Measurements from ENCODE around the gene GMDS. TPM values are rescaled to one million over a fixed set of nuclear protein-coding genes. Genes with fewer than 3 reads are reported as not detected.

The GMDS gene
- total and polyA plus RNA-seq, 2 of the 8 experiments (the other 6 are each of a cell fraction or from before 2014, with no cell fraction given): 16.8 to 50.0 TPM

DNA sequence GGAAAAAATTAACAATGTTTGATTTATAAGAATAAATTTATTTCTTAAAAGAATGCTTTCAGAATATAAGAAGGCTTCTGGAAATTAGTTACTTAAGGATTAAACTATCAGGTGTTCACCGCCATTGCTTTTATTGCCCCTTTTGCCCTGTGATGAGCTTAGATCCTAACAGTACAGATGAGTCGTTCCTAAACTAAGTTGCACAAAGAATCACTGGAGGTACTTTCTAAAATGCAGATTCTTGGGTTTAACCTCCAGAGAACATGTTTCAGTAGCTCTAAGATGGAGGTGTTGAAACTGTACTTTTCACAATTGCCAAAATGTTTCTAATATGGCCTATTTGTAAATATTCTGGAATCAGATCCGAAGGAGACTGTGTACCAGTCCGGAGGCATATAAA, 211.9 kb downstream of the GMDS start:
- no peak overlapping the region for H3K4me2 ChIP-seq (ENCODE audit: insufficient read depth in 1 of 2, low read depth in 2 of 2, low read length in 2 of 2)
- peaks cover 2% of the 10 kb centered on the region; the same call in 1 of the 2 replicates for H3K79me1 ChIP-seq (ENCODE audit: low read depth, low read length)
- H4K8ac ChIP-seq (ENCODE audit: extremely low read depth, insufficient read depth, low read length): no peak overlapping the region
- CTCF ChIA-PET (ENCODE audit: partially characterized antibody): no interaction called here
- H2BK120ac ChIP-seq (replicated peaks; ENCODE audit: low read depth, low read length): no peak overlapping the region
- H2AFZ ChIP-seq (ENCODE audit: low read length): no peak overlapping the region
- no peak overlapping the region for H2BK5ac ChIP-seq (ENCODE audit: low read depth, low read length)
- H3K14ac ChIP-seq (ENCODE audit: insufficient read length): no peak overlapping the region
- H3K4me1 ChIP-seq (replicated peaks in 1 of 4; ENCODE audit: control insufficient read depth in 3 of 4, insufficient read depth in 4 of 4, low read length in 3 of 4): peaks cover 0 to 4% (median 2%) of the 10 kb centered on the region in 4 experiments; a peak in 2 of 7 replicates
- DNase-seq (ENCODE audit: low read depth in 1 of 2, low spot score in 2 of 2): no peak
- H3K79me2 ChIP-seq (ENCODE audit: control insufficient read depth in 1 of 2, insufficient read depth in 2 of 2, low read length in 2 of 2): no peaks in the 10 kb centered on the region
- no peak overlapping the region for H4K91ac ChIP-seq (replicated peaks; ENCODE audit: insufficient read length, low read length)
- no peaks in the 10 kb centered on the region; the same call in 1 of the 2 replicates for H3K23me2 ChIP-seq (ENCODE audit: low read depth, low read length)
- no peaks in the 10 kb centered on the region for H3K36me3 ChIP-seq (ENCODE audit: control insufficient read depth in 2 of 4, insufficient read depth in 4 of 4, low read length in 3 of 4)
- H3K9ac ChIP-seq (replicated peaks in 1 of 4; ENCODE audit: extremely low read depth in 1 of 4, low read depth in 3 of 4, low read length in 3 of 4): no peak overlapping the region
- no peak overlapping the region for H2AK5ac ChIP-seq (ENCODE audit: low read depth, low read length)
- H3K4me3 ChIP-seq (ENCODE audit: extremely low read depth in 1 of 4, insufficient read depth in 2 of 4, low read depth in 3 of 4, low read length in 4 of 4): no peak overlapping the region
- no peaks in the 10 kb centered on the region for H3K9me3 ChIP-seq (ENCODE audit: insufficient read depth in 2 of 2, low read depth in 1 of 2, low read length in 1 of 2)
- no peak overlapping the region for H2BK20ac ChIP-seq (ENCODE audit: low read length)
- H3K27ac ChIP-seq (ENCODE audit: low read depth, low read length): no peak overlapping the region
- no peaks in the 10 kb centered on the region for H3K27me3 ChIP-seq (replicated peaks in 1 of 4; ENCODE audit: control insufficient read depth in 3 of 4, extremely low read depth in 1 of 4, insufficient read depth in 3 of 4, low read length in 3 of 4)
- no peak overlapping the region for H2BK12ac ChIP-seq (ENCODE audit: low read depth, low read length)
- H2BK15ac ChIP-seq (ENCODE audit: low read length): no peak overlapping the region
- POLR2A ChIA-PET (ENCODE audit: partially characterized antibody): no interaction called here
- H4K20me1 ChIP-seq (replicated peaks in 1 of 2; ENCODE audit: control insufficient read depth in 1 of 2, insufficient read depth in 2 of 2, low read length in 2 of 2): no peaks in the 10 kb centered on the region
- no peak overlapping the region for H3K23ac ChIP-seq (ENCODE audit: insufficient read length)
- H3K56ac ChIP-seq (replicated peaks; ENCODE audit: insufficient read length, low read depth, low read length): no peak overlapping the region
- no peak for FAIRE-seq
- H4K5ac ChIP-seq (ENCODE audit: insufficient read length, low read depth, low read length): no peak overlapping the region
- 86% methylated on average over 4 of the region's 4 CpGs; no CpG with 5 or more reads in 1 of the 2 experiments for WGBS, 2 experiments (ENCODE audit: extremely low coverage in 1 of 2, insufficient coverage in 1 of 2, insufficient read length in 1 of 2, insufficient replicate concordance in 2 of 2, low coverage in 1 of 2, low lambda C conversion rate in 2 of 2, missing lambda C conversion rate in 1 of 2)
- H3K4ac ChIP-seq (replicated peaks; ENCODE audit: insufficient read length, low read depth, low read length): no peak overlapping the region
- H3K18ac ChIP-seq (ENCODE audit: extremely low read depth, low read length): no peak overlapping the region
- TF ChIP-seq CEBPB (IDR thresholded peaks at IDR 0.05; ENCODE audit: low read depth, low read length) (no peak), CHD2 (IDR thresholded peaks at IDR 0.05; ENCODE audit: low read length) (no peak), SP1 (IDR thresholded peaks at IDR 0.05; ENCODE audit: low read depth, low read length) (no peak)
